Stimulated activated CD8-positive, alpha-beta memory T cell treated with anti-CD3 and anti-CD28 coated beads, Interleukin-12 subunit alpha, Interleukin-12 subunit beta, amount 100 ng/mL, for 1 hour (primary cell): ENCODE measurements around the gene RAD51B.

ENCODE experiments used
- DNase-seq: peaks from one replicate; pipeline ENCODE4 v3.0.0-alpha.2; 2020; ENCODE audit warnings: low read depth

The RAD51B gene

GRCh38 chr14:68532496-68532895 is 712.9 kb downstream of the RAD51B start:
- DNase-seq: no peak

- no peak for DNase-seq
These were observed 714.7 kb downstream of the RAD51B start for GRCh38 chr14:68534276-68534675.

- no peak for DNase-seq
These were observed 715.9 kb downstream of the RAD51B start for GRCh38 chr14:68535404-68536017.

- no peak for DNase-seq
These were observed 716.4 kb downstream of the RAD51B start for GRCh38 chr14:68536018-68536410.

- DNase-seq: no peak
These were observed 719.1 kb downstream of the RAD51B start for GRCh38 chr14:68538639-68539038.

GRCh38 chr14:68539241-68539737 is 719.7 kb downstream of the RAD51B start:
- no peak for DNase-seq

- no peak for DNase-seq
These were observed 720.2 kb downstream of the RAD51B start for GRCh38 chr14:68539789-68540188.

- DNase-seq: no peak
These were observed 721.8 kb downstream of the RAD51B start for GRCh38 chr14:68541178-68541896.

GRCh38 chr14:68542346-68542745 is 722.8 kb downstream of the RAD51B start:
- DNase-seq: no peak

- no peak for DNase-seq
These were observed 723.9 kb downstream of the RAD51B start for GRCh38 chr14:68543516-68543915.

- DNase-seq: no peak
These were observed 724.7 kb downstream of the RAD51B start for GRCh38 chr14:68544081-68544892.

- no peak for DNase-seq
These were observed 727.3 kb downstream of the RAD51B start for GRCh38 chr14:68546839-68547238.

GRCh38 chr14:68547305-68548193 is 728.0 kb downstream of the RAD51B start:
- DNase-seq: no peak

- no peak for DNase-seq
These were observed 728.9 kb downstream of the RAD51B start for GRCh38 chr14:68548194-68549076.

GRCh38 chr14:68550338-68550715 is 730.7 kb downstream of the RAD51B start:
- no peak for DNase-seq

- DNase-seq: no peak
These were observed 731.6 kb downstream of the RAD51B start for GRCh38 chr14:68551045-68551683.

GRCh38 chr14:68552075-68552474 is 732.5 kb downstream of the RAD51B start:
- DNase-seq: no peak

GRCh38 chr14:68552602-68553001 is 733.0 kb downstream of the RAD51B start:
- DNase-seq: no peak

GRCh38 chr14:68553311-68553710 is 733.7 kb downstream of the RAD51B start:
- DNase-seq: no peak

- no peak for DNase-seq
These were observed 734.7 kb downstream of the RAD51B start for GRCh38 chr14:68554231-68554630.
